Right atrium auricular region (tissue), 2 donors: ENCODE measurements around the gene LASP1. TPM values are rescaled to one million over a fixed set of nuclear protein-coding genes. Genes with fewer than 3 reads are reported as not detected.

Experiments used
- DNase-seq: peaks from one replicate; pipeline ENCODE4 v3.0.0-alpha.2; 2019; ENCODE audit warnings: low spot score
- H3K27ac ChIP-seq, 2 donors: fragments of 200-600 bp; sonication (generic); 1 replicate in 1 of 2; 2 replicates in 1 of 2; pipeline ENCODE4 v1.5.1; 2016 to 2019
- H3K27me3 ChIP-seq, 2 donors: fragments of 200-600 bp; sonication (generic); one replicate each; pipeline versions ENCODE4 v1.5.1 to v1.6.0; 2017 to 2019
- H3K36me3 ChIP-seq: fragments of 200-600 bp; sonication (generic); one replicate; pipeline ENCODE4 v1.5.1; 2016
- H3K4me1 ChIP-seq, 2 donors: fragments of 200-600 bp; sonication (generic); one replicate each; pipeline versions ENCODE4 v1.5.1 to v1.6.0; 2017 to 2019
- H3K4me3 ChIP-seq, 2 donors: fragments of 200-600 bp; sonication (generic); 1 replicate in 1 of 2; 2 replicates in 1 of 2; pipeline ENCODE4 v1.5.1; 2017 to 2019; ENCODE audit warnings: mild to moderate bottlenecking in 1 of 2, moderate library complexity in 1 of 2
- H3K9me3 ChIP-seq, 2 donors: fragments of 200-600 bp; sonication (generic); one replicate each; pipeline ENCODE4 v1.5.1; 2019
- CTCF ChIP-seq, 2 donors: fragments of 200-600 bp; sonication (generic); IDR thresholded peaks; one replicate each; pipeline ENCODE4 v1.5.1; 2019; ENCODE audit warnings: antibody characterized with exemption in 2 of 2
- total RNA-seq, 2 donors: library from RNA; depleted of rRNA; stranded (reverse); fragments of >200 nt; gene quantifications; one replicate each; pipeline ENCODE4 v1.1.0, GENCODE V29; 2016

Gene LASP1
- total RNA-seq, 2 donors from 2014 or later: 34.2 to 65.4 TPM

GRCh38 chr17:38958756-38959155 is 88.9 kb downstream of the LASP1 start:
- no peaks in the 10 kb centered on the region for H3K9me3 ChIP-seq
- no peak overlapping the region for H3K27ac ChIP-seq
- no peaks in the 10 kb centered on the region for H3K36me3 ChIP-seq
- H3K27me3 ChIP-seq: no peaks in the 10 kb centered on the region
- TF ChIP-seq CTCF (IDR thresholded peaks at IDR 0.05): no peak
- H3K4me1 ChIP-seq: no peaks in the 10 kb centered on the region
- no peak overlapping the region for H3K4me3 ChIP-seq
- no peak for DNase-seq

- Histone ChIP-seq H3K4me3 (no peak overlapping the region), H3K36me3 (no peaks in the 10 kb centered on the region), H3K27me3 (no peaks in the 10 kb centered on the region), H3K9me3 (no peaks in the 10 kb centered on the region), H3K27ac (no peak overlapping the region), H3K4me1 (no peaks in the 10 kb centered on the region)
- no peak for TF ChIP-seq CTCF (IDR thresholded peaks at IDR 0.05)
- DNase-seq: no peak
Observed at GRCh38 chr17:38959508-38959907, 89.7 kb downstream of the LASP1 start.

- DNase-seq: no peak
- Histone ChIP-seq H3K27me3 (no peaks in the 10 kb centered on the region), H3K36me3 (no peaks in the 10 kb centered on the region), H3K9me3 (no peaks in the 10 kb centered on the region), H3K27ac (no peak overlapping the region), H3K4me3 (no peak overlapping the region), H3K4me1 (no peaks in the 10 kb centered on the region)
- no peak for TF ChIP-seq CTCF (IDR thresholded peaks at IDR 0.05)
Observed at GRCh38 chr17:38960402-38960801, 90.5 kb downstream of the LASP1 start.

GRCh38 chr17:38961413-38961812 is 91.6 kb downstream of the LASP1 start:
- H3K36me3 ChIP-seq: no peaks in the 10 kb centered on the region
- H3K9me3 ChIP-seq: no peaks in the 10 kb centered on the region
- DNase-seq: no peak
- H3K4me3 ChIP-seq: no peak overlapping the region
- H3K4me1 ChIP-seq: no peaks in the 10 kb centered on the region
- no peak overlapping the region for H3K27ac ChIP-seq
- H3K27me3 ChIP-seq: no peaks in the 10 kb centered on the region
- TF ChIP-seq CTCF (IDR thresholded peaks at IDR 0.05): no peak

GRCh38 chr17:38967290-38967738 is 97.5 kb downstream of the LASP1 start, which contains the start of gene FBXO47:
Gene FBXO47, minus strand, starts transcription at chr17:38967403. Its CDS starts 4,378 bp downstream, at chr17:38963025.
- Histone ChIP-seq H3K27ac (peak within 1 kb of the TSS; percentile 72), H3K4me1 (no peaks in the 10 kb centered on the region), H3K4me3 (peak within 1 kb of the TSS in 1 of 2 donors; percentile 32), H3K36me3 (no peaks in the 10 kb centered on the region), H3K9me3 (no peaks in the 10 kb centered on the region), H3K27me3 (no peaks in the 10 kb centered on the region)
- peak in 1 of 2 donors; percentile 41 for TF ChIP-seq CTCF (IDR thresholded peaks at IDR 0.05)
- DNase-seq: peak; percentile 96

- no peaks in the 10 kb centered on the region for H3K4me1 ChIP-seq
- no peak overlapping the region for H3K27ac ChIP-seq
- no peak overlapping the region for H3K4me3 ChIP-seq
- DNase-seq: no peak
- no peaks in the 10 kb centered on the region for H3K27me3 ChIP-seq
- no peak for TF ChIP-seq CTCF (IDR thresholded peaks at IDR 0.05)
- no peaks in the 10 kb centered on the region for H3K36me3 ChIP-seq
- H3K9me3 ChIP-seq: no peaks in the 10 kb centered on the region
Observed at GRCh38 chr17:38969281-38969680, 99.4 kb downstream of the LASP1 start.
